Hematopoietic multipotent progenitor cell treated with erythropoietin and hydrocortisone succinate and interleukin-3 and kit ligand, for 17 days (in vitro differentiated cells): Measurements from ENCODE around the gene GPR137C.

Experiments
- DNase-seq: peaks from one replicate; pipeline ENCODE4 v3.0.0-alpha.2; 2015; ENCODE audit warnings: low spot score

The GPR137C gene

DNA sequence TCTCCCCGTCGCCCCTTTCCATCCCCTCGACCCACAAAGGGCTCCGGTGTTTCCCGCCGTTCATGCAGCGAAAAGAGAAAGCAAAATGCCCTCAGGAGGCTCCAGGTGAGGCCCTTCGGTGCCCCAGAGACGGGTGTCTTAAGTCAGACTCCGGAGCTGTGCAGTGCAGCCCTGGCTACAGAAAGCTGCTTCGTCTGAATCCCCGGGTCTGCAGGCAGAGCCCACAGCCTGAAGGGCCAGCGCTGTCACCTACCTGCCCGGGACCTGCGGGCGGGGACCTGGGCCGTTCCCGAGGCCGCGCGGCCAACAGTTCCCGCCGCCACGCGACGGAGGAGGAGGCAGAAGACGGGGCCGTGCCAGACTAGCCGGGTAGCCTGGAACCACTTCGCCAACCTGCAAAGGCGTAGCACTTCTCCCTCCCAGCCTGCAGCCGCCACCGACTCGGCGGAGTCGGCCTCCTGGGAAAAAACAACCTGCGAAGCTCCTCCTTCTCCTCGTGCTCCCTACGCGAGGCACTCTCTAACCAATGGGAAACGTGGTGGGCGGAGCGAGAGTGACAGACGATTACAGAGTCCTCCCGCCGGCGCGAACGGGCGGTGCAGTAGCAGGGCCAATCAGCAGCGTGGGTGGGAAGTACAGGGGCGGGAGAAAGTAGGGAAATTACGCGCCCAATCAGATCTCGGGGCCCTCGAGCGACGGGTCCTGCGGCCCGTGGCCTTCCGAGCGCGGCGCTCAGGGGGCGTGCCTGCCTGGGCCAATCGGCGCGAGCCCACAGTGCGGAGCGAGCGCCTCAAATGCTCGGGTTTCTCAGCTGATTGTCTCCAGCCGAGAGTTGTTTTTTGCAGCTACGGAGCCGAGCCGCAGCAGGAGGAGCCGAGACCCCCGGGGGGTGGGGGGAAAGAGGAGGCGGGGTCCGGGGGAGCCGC is at the start of gene GPR137C, which contains the start of gene TXNDC16:
TSS of gene GPR137C (plus strand) at position 774 of the 926 bp plus-strand sequence. CDS start 312 bp downstream, outside the sequence.
TSS of gene TXNDC16 (minus strand) at position 443 of the 926 bp plus-strand sequence. CDS start 8,948 bp downstream, outside the sequence.
- peak; percentile 100 for DNase-seq

GRCh38 chr14:52513249-52513648 is 39.4 kb upstream of the GPR137C start:
- DNase-seq = no peak

- no peak for DNase-seq
These were observed 38.4 kb upstream of the GPR137C start for GRCh38 chr14:52514046-52514811.

- DNase-seq = no peak
These were observed 30.6 kb upstream of the GPR137C start for GRCh38 chr14:52522033-52522432.

DNA sequence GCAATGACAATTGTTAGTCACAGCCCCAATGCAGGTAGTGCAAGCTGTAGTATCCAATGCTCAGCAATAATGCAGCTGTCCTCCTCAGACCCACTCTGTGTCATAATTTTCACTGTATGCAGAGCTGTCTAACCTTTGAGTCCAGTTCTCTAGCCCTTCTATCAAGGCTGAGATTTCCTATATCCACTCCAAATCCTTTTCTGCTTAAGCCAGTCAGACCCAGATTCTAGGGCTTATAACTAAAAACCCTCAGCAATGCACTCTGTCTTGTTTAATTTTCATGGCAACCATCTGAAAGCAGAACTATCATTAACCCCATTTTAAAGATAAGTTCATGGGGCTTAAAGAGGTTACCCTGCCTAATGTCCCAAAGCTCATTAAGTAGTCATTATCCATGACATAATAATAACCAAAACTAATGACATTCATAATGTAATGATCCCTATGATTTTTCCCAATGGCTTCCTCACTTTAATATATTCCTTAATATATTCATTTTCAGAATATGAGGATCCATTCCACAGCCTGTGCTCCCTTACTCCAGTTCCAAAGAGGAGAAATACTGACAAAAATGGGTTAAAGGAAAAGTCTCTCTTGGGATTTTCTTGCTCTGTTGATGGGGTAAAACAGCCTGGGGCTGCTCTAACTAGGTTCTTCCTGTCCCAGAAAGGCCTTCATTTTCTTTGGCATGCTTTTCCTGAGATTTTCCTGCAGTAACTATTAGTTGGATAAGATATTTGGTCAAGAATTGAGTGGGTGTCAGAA is 29.9 kb upstream of the GPR137C start:
- no peak for DNase-seq

DNA sequence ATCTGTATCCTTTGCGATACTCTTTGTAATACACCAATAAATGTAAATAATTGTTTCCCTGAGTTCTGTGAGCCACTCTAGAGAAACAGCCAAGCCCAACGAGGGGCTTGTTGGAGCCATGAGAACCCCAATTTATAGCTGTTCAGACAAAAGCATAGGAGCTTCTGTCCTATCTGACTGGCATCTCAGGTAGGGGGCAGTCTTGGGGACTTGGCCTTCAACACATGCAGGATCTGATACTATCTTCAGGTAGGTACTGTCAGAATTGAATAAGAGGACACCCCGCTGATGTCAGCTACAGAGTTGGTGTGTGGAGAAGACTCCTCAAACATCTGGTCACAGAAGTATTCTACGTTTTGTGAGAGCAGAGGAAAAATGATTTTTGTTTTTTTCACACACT is 25.6 kb upstream of the GPR137C start:
- DNase-seq = no peak

GRCh38 chr14:52531481-52531880 is 21.2 kb upstream of the GPR137C start:
- DNase-seq = no peak

DNA sequence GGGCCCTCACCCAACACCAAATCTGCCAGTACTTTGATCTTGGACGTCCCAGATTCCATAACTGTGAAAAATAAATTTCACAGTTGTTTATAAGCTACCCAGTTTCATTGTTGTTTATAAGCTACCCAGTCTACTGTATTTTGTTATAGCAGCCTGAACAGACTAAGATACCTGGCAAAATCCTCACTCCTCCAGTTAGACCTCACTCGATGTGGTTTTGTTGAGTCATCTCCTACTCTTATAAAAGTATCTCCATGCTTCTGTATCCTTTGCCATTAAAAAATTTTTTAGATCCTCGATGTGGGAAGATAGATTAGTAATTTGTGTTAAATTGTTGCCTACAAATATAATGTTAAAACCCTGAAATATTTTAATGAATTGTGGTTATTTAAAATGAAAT is 16.4 kb upstream of the GPR137C start:
- no peak for DNase-seq

- no peak for DNase-seq
These were observed 14.0 kb upstream of the GPR137C start for GRCh38 chr14:52538623-52539022.

DNA sequence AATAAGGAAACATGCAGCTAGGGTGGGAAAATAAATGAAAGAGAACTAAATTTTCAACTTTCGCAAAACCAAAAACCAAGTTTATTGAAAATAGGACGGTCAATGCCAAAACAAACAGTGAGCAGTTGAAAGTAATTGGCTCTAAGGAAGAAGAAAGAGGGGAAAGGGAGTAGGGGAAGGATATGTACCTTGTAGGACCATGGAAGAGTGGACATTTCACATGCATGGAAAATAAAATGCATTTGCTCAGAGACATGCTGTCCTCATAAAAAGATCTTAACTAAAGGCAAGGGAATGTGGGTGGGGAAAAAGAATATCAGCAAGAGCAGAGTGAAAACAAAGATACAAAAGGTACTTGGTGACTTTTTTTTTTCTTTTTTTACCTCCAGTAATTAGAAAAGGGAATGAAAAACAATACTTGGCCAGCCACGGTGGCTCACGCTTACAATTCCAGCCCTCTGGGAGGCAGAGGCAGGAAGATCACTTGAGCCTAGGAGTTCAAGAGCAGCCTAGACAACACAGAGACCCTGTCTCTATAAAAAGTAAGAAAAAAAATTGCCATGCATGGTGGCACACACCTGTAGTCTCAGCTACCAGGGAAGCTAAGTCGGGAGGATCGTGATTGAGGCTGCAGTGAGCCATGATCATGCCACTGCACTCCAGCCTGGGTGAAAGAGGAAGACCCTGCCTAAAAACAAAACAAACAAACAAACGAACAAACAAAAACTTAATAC is 6.9 kb upstream of the GPR137C start:
- no peak for DNase-seq

DNA sequence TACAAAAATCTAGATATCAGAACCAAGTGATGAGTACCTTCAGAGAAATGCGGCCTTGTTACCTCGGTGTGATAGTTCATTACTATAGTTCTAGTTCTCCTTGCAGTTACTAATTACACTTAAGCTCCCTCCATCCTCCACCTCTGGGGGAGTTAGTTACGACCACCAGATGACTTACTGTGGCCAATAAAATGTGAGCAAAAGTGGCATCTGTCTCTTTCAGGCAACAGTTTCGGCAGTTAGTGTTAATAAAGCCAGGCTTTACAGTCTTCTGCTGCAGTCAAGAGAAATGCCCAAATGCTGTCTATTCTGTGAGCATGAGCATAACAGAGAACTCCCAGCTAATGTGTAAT is 6.3 kb upstream of the GPR137C start:
- DNase-seq = no peak

GRCh38 chr14:52547027-52547426 is 5.6 kb upstream of the GPR137C start:
- no peak for DNase-seq

DNA sequence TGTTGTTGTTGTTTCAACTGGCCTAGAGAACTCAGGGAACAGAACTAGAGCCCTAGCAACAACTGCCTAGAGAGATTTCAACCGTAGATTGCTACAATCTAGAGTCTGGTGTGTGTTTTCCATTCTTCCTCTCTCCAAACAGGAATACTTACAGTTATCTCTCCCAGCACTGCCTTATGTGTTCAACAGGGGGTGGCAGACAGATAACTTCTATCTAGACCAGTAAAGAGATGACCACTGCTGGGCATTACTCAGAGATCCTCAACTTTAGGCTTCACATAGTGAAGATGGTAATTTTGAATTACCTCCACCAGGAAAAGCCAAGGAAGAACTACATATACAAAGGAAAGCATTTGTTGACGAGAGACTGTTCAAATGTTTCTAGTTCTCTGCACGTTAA is 5.1 kb upstream of the GPR137C start:
- DNase-seq = no peak

- no peak for DNase-seq
These were observed 2.0 kb upstream of the GPR137C start for GRCh38 chr14:52550661-52551060.

DNA sequence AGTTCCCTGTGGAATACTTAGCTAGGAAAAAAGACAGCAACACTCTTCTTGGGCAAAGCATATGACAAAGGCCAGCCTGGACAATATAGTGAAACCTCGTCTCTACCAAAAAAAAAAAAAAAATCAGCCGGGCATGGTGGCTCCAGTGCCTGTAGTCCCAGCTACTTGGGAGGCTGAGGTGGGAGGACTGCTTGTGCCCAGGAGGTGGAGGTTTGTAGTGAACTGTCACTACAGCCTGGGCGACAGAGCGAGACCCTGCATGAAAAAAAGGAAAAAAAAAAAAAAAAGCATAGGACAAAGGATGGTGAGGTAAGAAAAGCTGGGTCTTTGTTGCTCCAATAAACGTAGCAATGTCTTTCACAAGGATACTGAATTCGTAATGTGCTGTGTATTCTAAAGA is 1.4 kb upstream of the GPR137C start:
- DNase-seq = no peak

DNA sequence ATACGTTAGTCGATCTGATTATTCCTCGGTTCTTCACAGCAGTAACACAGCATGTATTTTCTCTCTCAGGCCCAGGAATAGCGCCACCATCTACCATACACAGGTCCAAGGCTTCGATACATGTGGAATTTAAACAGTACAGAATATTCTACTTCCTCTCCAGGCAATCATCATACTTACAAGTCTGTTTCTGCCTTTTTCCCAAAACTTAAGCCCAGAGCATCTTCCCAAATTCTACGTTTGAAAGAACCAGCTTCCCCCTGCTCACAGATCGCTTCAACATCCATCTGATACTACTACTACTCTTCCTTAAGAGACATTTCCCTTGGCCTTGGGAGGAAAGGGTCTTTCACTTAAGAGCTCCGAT is 957 bp upstream of the GPR137C start:
- peak; percentile 65 for DNase-seq

DNA sequence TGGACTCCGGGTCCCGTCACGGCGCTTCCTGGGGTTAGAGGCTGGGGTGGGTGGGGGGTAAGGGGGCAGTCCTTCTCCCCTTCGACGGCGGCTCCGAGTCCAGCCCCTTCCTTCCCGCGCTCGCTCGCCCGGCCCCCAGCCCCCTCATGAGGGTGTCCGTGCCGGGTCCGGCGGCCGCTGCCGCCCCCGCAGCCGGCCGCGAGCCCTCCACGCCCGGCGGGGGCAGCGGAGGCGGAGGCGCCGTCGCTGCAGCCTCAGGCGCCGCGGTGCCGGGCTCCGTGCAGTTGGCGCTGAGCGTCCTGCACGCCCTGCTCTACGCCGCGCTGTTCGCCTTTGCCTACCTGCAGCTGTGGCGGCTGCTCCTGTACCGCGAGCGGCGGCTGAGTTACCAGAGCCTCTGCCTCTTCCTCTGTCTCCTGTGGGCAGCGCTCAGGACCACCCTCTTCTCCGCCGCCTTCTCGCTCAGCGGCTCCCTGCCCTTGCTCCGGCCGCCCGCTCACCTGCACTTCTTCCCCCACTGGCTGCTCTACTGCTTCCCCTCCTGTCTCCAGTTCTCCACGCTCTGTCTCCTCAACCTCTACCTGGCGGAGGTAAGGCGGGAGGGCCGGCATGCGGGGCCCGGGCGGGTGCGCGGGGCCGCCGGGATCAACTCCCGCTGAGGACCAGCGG is 500 bp downstream of the GPR137C start:
- peak; percentile 31 for DNase-seq

DNA sequence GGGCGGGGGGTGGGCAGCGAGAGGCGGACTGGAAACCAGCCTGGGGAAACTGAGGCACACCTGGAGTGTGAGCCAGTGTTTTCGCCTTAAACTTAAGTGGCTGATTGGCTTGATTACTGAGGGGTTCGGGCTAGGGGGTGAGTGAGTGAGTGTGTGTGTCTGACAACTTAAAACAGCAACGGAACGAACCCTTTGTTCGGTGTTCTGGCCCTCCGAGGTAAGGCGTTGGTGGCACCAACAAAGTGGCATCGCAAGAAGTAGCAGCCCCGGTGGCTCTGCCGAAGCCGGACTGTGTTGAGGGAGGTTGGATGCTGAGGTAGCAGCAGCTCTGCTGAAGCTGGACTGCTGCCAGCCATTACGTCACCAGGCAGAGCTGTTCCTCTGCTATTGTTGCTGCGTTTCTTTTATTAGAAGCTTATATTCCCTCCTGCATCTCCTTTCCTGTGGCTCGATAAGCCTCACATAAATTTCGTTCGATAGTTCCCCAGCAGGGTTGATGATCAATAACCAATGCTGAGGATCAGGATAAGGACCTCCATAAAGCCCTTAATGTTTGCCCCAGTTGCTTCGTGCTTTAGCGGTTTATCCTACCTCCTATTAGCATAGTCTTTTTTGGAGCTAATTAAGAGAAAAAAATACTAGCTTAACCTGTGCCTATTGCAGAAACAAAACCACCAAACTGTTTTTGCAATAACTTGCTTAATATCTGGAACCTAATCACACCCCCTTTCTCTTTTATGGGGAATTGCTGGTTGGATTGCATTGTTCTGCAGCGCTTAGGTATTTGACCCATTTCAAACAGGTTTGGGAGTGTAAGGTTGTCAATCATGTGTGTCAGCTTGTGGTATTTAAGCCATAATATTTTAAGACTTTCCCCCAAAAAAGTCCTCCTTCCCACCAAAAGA is 1.3 kb downstream of the GPR137C start:
- DNase-seq = peak; percentile 87

- DNase-seq = no peak
These were observed 6.1 kb downstream of the GPR137C start for GRCh38 chr14:52558688-52559087.

DNA sequence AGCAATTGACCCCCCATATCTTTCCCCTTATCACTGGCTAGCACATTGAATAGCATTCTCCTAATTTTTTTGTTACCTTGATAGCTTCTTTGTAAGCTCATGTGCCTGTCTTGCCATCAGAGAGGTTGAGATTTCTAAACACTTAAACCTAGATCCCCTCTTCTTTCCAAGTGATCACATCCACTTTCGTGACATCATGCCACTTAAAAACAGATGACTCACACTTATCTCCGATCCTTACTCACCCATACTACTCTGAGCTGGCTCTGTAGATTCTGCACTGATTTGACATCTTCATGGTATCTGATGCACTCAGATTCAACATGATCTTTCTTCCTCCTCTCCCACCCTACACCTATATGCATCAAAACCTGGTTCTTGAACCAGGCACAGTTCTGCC is 10.5 kb downstream of the GPR137C start:
- DNase-seq = no peak
